HG03378 (cell line): ENCODE results near the gene MCRIP2.
"Not testable (repeated sequence)": the region's sequence is repeated elsewhere in the genome, so short reads cannot be mapped to it uniquely, and the experiment has no call there.

Experiments used
- ATAC-seq: cut with Tn5 transposase; IDR thresholded peaks from one replicate; pipeline ENCODE4 v1.9.1; 2021; ENCODE audit warnings: mild to moderate bottlenecking, moderate library complexity; ENCODE audit not compliant: unreplicated experiment

The MCRIP2 gene

GRCh38 chr16:641326-642188, at the start of gene MCRIP2:
Gene MCRIP2 (plus strand): TSS chr16:641828. CDS start chr16:641992, 164 bp downstream.
- no peak for ATAC-seq

- ATAC-seq, result no peak
These were observed 49.6 kb upstream of the MCRIP2 start for GRCh38 chr16:591892-592517.

- no peak for ATAC-seq
These were observed 48.9 kb upstream of the MCRIP2 start for GRCh38 chr16:592518-593306.

GRCh38 chr16:593406-593805, 48.2 kb upstream of the MCRIP2 start:
- ATAC-seq, result no peak

- no peak for ATAC-seq
These were observed 47.8 kb upstream of the MCRIP2 start for GRCh38 chr16:593807-594206.

GRCh38 chr16:595094-595528, 46.5 kb upstream of the MCRIP2 start:
- ATAC-seq, result no peak

- ATAC-seq, result no peak
These were observed 45.5 kb upstream of the MCRIP2 start for GRCh38 chr16:595942-596735.

- ATAC-seq, result no peak
These were observed 44.9 kb upstream of the MCRIP2 start for GRCh38 chr16:596736-597060.

- ATAC-seq, result not testable (repeated sequence)
These were observed 44.0 kb upstream of the MCRIP2 start for GRCh38 chr16:597655-598054.

GRCh38 chr16:598823-599739, 42.5 kb upstream of the MCRIP2 start:
- no peak for ATAC-seq

GRCh38 chr16:600781-601180, 40.8 kb upstream of the MCRIP2 start:
- no peak for ATAC-seq

- ATAC-seq, result no peak
These were observed 37.7 kb upstream of the MCRIP2 start for GRCh38 chr16:603933-604332.

- ATAC-seq, result no peak
These were observed 34.8 kb upstream of the MCRIP2 start for GRCh38 chr16:606656-607307.

GRCh38 chr16:608019-608418, 33.6 kb upstream of the MCRIP2 start:
- ATAC-seq, result no peak

GRCh38 chr16:609316-609715, 32.3 kb upstream of the MCRIP2 start:
- ATAC-seq, result no peak

GRCh38 chr16:609984-610383, 31.6 kb upstream of the MCRIP2 start:
- no peak for ATAC-seq

GRCh38 chr16:610513-611381, 30.9 kb upstream of the MCRIP2 start:
- ATAC-seq, result no peak

- ATAC-seq, result no peak
These were observed 26.5 kb upstream of the MCRIP2 start for GRCh38 chr16:615122-615521.
